MCF 10A (cell line): ENCODE data around the gene PPP1R1A. TPM values are rescaled to one million over a fixed set of nuclear protein-coding genes. Genes with fewer than 3 reads are reported as not detected.

ENCODE experiments used
- BruUV-seq: library from RNA; stranded (reverse); fragments of 400-500 nt; replicated peaks from 2 replicates; lab custom pipeline; 2021; lab: Mats Ljungman, UMichigan
- CTCF ChIA-PET: fragments of 300-600 bp; sonication (Branson Sonifier 250); formaldehyde crosslinking; extraction: SDS; loops from one replicate; lab custom pipeline; 2021; ENCODE audit warnings: antibody characterized with exemption, inconsistent platforms; lab: Yijun Ruan, JAX
- POLR2A ChIA-PET: fragments of 300-600, 350-650 bp; sonication (Branson Sonifier 250); formaldehyde crosslinking; extraction: SDS; loops from one replicate; lab custom pipeline; 2020; ENCODE audit warnings: antibody characterized with exemption, inconsistent platforms; lab: Yijun Ruan, JAX
- DNase-seq: peaks from one replicate; pipeline ENCODE4 v3.0.0-alpha.2; 2018; ENCODE audit not compliant: unreplicated experiment
- H3K27ac Mint-ChIP-seq: one replicate; pipeline ENCODE4 v1.8.0; 2022; ENCODE audit warnings: mild to moderate bottlenecking, low read depth, mixed read lengths; ENCODE audit not compliant: unreplicated experiment
- H3K27me3 Mint-ChIP-seq: one replicate; pipeline ENCODE4 v1.8.0; 2022; ENCODE audit warnings: mixed read lengths; ENCODE audit not compliant: insufficient read depth, unreplicated experiment
- H3K36me3 Mint-ChIP-seq: one replicate; pipeline ENCODE4 v1.8.0; 2022; ENCODE audit warnings: mild to moderate bottlenecking, moderate library complexity, mixed read lengths; ENCODE audit not compliant: insufficient read depth, unreplicated experiment
- H3K4me1 Mint-ChIP-seq: one replicate; pipeline ENCODE4 v1.8.0; 2022; ENCODE audit warnings: mixed read lengths; ENCODE audit not compliant: insufficient read depth, unreplicated experiment
- H3K4me3 Mint-ChIP-seq: one replicate; pipeline ENCODE4 v1.8.0; 2022; ENCODE audit warnings: mild to moderate bottlenecking, moderate library complexity, mixed read lengths; ENCODE audit not compliant: unreplicated experiment
- H3K9me3 Mint-ChIP-seq: one replicate; pipeline ENCODE4 v1.8.0; 2022; ENCODE audit warnings: mixed read lengths; ENCODE audit not compliant: unreplicated experiment
- CTCF ChIP-seq: fragments of 200-600 bp; IDR thresholded peaks from one replicate; pipeline ENCODE4 v1.8.0; 2022; ENCODE audit warnings: antibody characterized with exemption, mild to moderate bottlenecking; ENCODE audit not compliant: unreplicated experiment
- intact Hi-C: fragments of 100-400 bp; cut with micrococcal nuclease; formaldehyde crosslinking; loops from 2 replicates; pipeline ENCODE4 v1.14.1; 2022
- total RNA-seq: library from RNA; stranded (reverse); gene quantifications from 2 replicates; pipeline ENCODE4 v1.2.3, GENCODE V29; 2022

The PPP1R1A gene
- total RNA-seq, 1 experiment from 2014 or later: not detected

- no peak for TF ChIP-seq CTCF
- Mint-ChIP-seq H3K36me3 (no peaks in the 10 kb centered on the region), H3K27me3 (peaks cover 64% of the 10 kb centered on the region), H3K9me3 (no peaks in the 10 kb centered on the region), H3K4me1 (no peaks in the 10 kb centered on the region), H3K4me3 (no peak overlapping the region), H3K27ac (no peak overlapping the region)
- CTCF ChIA-PET: interaction anchor here (0.7 kb wide), 1 partner anchor 9 kb away, joined by 3 read pairs; no protein-coding TSS in a partner anchor
- DNase-seq: no peak
- no TSS peak for BruUV-seq
- intact Hi-C loops: no loop called here
- POLR2A ChIA-PET: no interaction called here
These were observed 420 bp upstream of the PPP1R1A start for GRCh38 chr12:54588890-54589267.

- Mint-ChIP-seq H3K4me1 (no peaks in the 10 kb centered on the region), H3K27ac (no peak overlapping the region), H3K4me3 (no peak overlapping the region), H3K36me3 (no peaks in the 10 kb centered on the region), H3K27me3 (peaks cover 75% of the 10 kb centered on the region), H3K9me3 (no peaks in the 10 kb centered on the region)
- BruUV-seq: no TSS peak
- DNase-seq: no peak
- CTCF ChIA-PET: interaction anchor here (0.7 to 2.3 kb wide), 4 partner anchors 9 to 137 kb away, joined by 3 to 10 read pairs (median 3); no protein-coding TSS in a partner anchor
- intact Hi-C loops: no loop called here
- POLR2A ChIA-PET: no interaction called here
- TF ChIP-seq CTCF: no peak
These were observed 1.1 kb downstream of the PPP1R1A start for GRCh38 chr12:54587315-54587873.

GRCh38 chr12:54586620-54587019 lies 1.8 kb downstream of the PPP1R1A start:
- no peaks in the 10 kb centered on the region for H3K4me1 Mint-ChIP-seq
- no TSS peak for BruUV-seq
- ChIA-PET POLR2A (no interaction called here), CTCF (interaction anchor here (0.7 to 2.3 kb wide), 3 partner anchors 9 to 56 kb away, joined by 3 to 10 read pairs (median 3); no protein-coding TSS in a partner anchor)
- TF ChIP-seq CTCF: no peak
- H3K27me3 Mint-ChIP-seq: peaks cover 75% of the 10 kb centered on the region
- no peak overlapping the region for H3K27ac Mint-ChIP-seq
- no peak for DNase-seq
- H3K4me3 Mint-ChIP-seq: no peak overlapping the region
- intact Hi-C loops: no loop called here
- H3K36me3 Mint-ChIP-seq: no peaks in the 10 kb centered on the region
- H3K9me3 Mint-ChIP-seq: no peaks in the 10 kb centered on the region

- DNase-seq: no peak
- ChIA-PET CTCF (interaction anchor here (12.4 kb wide), 1 partner anchor 17 kb away, joined by 229 read pairs; no protein-coding TSS in a partner anchor), POLR2A (no interaction called here)
- intact Hi-C loops: no loop called here
- BruUV-seq: no TSS peak
- H3K4me1 Mint-ChIP-seq: no peaks in the 10 kb centered on the region
- H3K9me3 Mint-ChIP-seq: no peaks in the 10 kb centered on the region
- TF ChIP-seq CTCF: no peak
- H3K27ac Mint-ChIP-seq: no peak overlapping the region
- H3K36me3 Mint-ChIP-seq: no peaks in the 10 kb centered on the region
- H3K4me3 Mint-ChIP-seq: no peak overlapping the region
- H3K27me3 Mint-ChIP-seq: peaks cover 62% of the 10 kb centered on the region
These were observed 3.2 kb downstream of the PPP1R1A start for GRCh38 chr12:54585243-54585642.
